GM23248 (cell line): ENCODE results near the gene MICAL2.
A peak's percentile ranks its signal among the peaks of the same experiment; 100 is the strongest.

ENCODE experiments used
- EZH2 ChIP-seq: fragments of 200-600 bp; sonication (generic); IDR thresholded peaks from 2 replicates; pipeline ENCODE4 v1.6.1; 2018; ENCODE audit warnings: antibody characterized with exemption, mild to moderate bottlenecking; ENCODE audit not compliant: insufficient read depth, poor library complexity, severe bottlenecking
- EZH2phosphoT487 ChIP-seq: fragments of 200-600 bp; sonication (generic); IDR thresholded peaks from 2 replicates; pipeline ENCODE4 v1.6.1; 2018; ENCODE audit warnings: antibody characterized with exemption, moderate library complexity, mild to moderate bottlenecking, low read depth; ENCODE audit not compliant: insufficient read depth

DNA sequence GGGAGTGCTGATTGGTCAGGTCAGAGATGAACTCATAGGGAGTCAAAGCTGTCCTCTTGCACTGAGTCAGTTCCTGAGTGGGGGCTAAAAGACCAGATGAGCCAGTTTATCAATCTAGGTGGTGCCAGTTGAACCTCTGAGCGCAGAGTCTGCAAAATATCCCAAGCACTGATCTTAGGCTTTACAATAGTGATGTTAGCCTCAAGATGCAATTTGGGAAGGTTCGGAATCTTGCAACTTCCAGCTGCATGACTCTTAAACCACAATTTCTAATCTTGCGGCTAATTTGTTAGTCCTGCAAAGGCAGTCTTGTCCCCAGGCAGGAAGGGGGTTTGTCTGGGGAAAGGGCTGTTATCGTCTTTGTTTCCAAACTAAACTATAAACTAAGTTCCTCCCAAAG is 174.7 kb downstream of the MICAL2 start:
- TF ChIP-seq EZH2 (no peak), EZH2phosphoT487 (0 out of 2 replicates have a peak, but pooled peaks have one; percentile 44)
